Transverse colon (tissue), 4 donors: Measurements from ENCODE around the gene LIMS1.

Source experiments
- POLR2AphosphoS5 ChIP-seq, 3 donors: sonication (generic); formaldehyde crosslinking; IDR thresholded peaks; one replicate each; pipeline ENCODE4 v1.6.1; 2016; ENCODE audit warnings: antibody characterized with exemption in 3 of 3
- TF ChIP-seq, protein P1 (sequence below), 5 experiments: fragments of 200-600 bp in 3 of 5; fragments of 450-650 bp in 2 of 5; sonication (generic) in 3 of 5; IDR thresholded peaks; 1 replicate in 2 of 5; 2 replicates in 3 of 5; pipeline ENCODE4 v1.5.1; 2016 to 2017; ENCODE audit warnings: antibody characterized with exemption in 5 of 5, inconsistent platforms in 3 of 5, mild to moderate bottlenecking in 2 of 5, moderate library complexity in 1 of 5

DNA sequence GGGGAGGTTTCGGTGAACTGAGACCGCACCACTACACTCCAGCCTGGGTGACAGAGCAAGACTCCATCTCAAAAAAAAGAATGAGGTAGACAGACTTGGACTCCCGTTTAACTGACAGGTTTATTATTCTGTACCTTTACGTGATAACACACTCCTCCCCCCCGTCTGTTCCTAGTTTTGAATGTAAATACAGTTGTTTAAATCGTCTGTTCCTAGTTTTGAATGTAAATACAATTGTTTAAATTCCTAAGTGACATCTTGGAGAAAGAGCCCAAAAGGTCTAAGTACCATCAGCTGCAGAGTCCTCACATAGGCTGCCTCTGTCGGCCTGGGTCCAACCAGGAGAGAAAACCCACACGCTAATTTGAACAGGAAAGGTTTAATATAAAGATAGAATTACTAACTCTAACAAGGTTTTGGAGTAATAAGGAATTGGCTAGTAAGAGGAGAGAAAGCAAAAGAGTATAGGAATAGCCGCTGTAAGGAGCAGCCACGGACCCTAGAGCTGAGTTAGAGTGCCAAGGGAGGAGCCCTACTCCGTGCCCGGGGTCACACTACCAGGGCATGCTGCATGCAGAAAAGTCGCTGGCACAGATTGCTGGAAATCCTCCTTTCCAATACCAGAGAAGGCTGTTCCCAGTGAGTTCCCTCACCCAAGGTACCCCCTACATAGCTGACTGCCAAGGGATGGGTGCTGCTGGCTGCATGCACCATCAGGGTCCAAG lies 101.5 kb downstream of the LIMS1 start:
- TF ChIP-seq, protein P1, sequence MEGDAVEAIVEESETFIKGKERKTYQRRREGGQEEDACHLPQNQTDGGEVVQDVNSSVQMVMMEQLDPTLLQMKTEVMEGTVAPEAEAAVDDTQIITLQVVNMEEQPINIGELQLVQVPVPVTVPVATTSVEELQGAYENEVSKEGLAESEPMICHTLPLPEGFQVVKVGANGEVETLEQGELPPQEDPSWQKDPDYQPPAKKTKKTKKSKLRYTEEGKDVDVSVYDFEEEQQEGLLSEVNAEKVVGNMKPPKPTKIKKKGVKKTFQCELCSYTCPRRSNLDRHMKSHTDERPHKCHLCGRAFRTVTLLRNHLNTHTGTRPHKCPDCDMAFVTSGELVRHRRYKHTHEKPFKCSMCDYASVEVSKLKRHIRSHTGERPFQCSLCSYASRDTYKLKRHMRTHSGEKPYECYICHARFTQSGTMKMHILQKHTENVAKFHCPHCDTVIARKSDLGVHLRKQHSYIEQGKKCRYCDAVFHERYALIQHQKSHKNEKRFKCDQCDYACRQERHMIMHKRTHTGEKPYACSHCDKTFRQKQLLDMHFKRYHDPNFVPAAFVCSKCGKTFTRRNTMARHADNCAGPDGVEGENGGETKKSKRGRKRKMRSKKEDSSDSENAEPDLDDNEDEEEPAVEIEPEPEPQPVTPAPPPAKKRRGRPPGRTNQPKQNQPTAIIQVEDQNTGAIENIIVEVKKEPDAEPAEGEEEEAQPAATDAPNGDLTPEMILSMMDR (IDR thresholded peaks at IDR 0.05), result no peak
- TF ChIP-seq POLR2AphosphoS5 (IDR thresholded peaks at IDR 0.05), result no peak
